Mononuclear cell (primary cell): ENCODE results near the gene ATL1. TPM values are rescaled to one million over a fixed set of nuclear protein-coding genes. Genes with fewer than 3 reads are reported as not detected.

Source experiments
- H3K27me3 ChIP-seq: 2 replicates; pipeline ENCODE4 v1.6.0; 2011; ENCODE audit warnings: low read length, control low read depth; ENCODE audit not compliant: insufficient read depth
- H3K4me1 ChIP-seq: 2 replicates; pipeline ENCODE4 v1.5.1; 2011; ENCODE audit warnings: mild to moderate bottlenecking, low read length, control low read depth; ENCODE audit not compliant: insufficient read depth
- H3K4me3 ChIP-seq: 2 replicates; pipeline ENCODE4 v1.5.1; 2011; ENCODE audit warnings: mild to moderate bottlenecking, low read length, moderate library complexity
- H3K9me3 ChIP-seq: 2 replicates; pipeline ENCODE4 v1.5.1; 2011; ENCODE audit warnings: low read depth, mild to moderate bottlenecking, control low read depth, low read length
- total RNA-seq: library from RNA; depleted of rRNA; stranded (reverse); fragments of >200 nt; gene quantifications from one replicate; pipeline ENCODE4 v1.2.3, GENCODE V29; 2012

ATL1 gene
- total RNA-seq, 1 donor = 5.7 TPM

DNA sequence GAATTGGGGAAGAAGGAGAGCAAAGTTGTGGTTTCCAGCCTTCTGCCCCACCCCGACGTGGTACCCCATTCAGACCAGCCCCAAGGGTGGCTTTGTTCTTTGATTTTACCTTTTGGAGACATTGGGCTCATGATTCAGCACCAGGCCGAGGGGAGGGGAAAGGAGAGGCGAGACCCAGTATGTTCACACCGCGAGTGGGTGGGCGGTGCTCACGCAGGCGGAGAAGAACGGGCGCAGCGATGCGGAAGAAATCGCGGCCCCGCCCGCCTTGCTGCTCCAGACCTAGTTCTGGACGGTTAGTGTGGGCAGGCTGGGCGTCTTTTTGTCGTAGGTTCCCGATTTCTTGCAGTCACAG is 963 bp downstream of the ATL1 start:
- Histone ChIP-seq H3K4me1 (peaks cover 16% of the 10 kb centered on the region), H3K9me3 (no peaks in the 10 kb centered on the region), H3K4me3 (peak overlapping the region; percentile 50), H3K27me3 (peaks cover 35% of the 10 kb centered on the region)

DNA sequence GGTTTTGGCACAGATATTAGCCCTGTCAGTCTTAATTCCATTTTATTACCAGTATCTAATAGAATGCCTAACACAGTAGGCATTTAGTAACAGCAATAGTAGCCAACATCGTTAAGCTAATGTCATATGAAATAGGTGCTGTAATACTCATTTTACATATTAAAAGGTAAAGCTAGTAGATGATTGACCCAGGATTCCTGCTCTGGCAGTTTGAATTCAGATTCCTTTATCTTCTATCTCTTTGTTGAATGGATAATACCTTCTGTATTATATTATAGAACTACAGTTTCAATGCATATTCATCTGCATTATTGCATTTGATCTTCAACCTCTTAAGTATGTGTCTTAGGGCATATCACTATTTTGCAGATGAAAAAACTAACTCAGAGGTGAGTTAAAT is 2.9 kb downstream of the ATL1 start:
- Histone ChIP-seq H3K9me3 (no peaks in the 10 kb centered on the region), H3K4me3 (no peak overlapping the region), H3K4me1 (peaks cover 16% of the 10 kb centered on the region), H3K27me3 (peaks cover 28% of the 10 kb centered on the region)

- H3K4me1 ChIP-seq = no peaks in the 10 kb centered on the region
- no peaks in the 10 kb centered on the region for H3K27me3 ChIP-seq
- no peak overlapping the region for H3K4me3 ChIP-seq
- H3K9me3 ChIP-seq = peaks cover 36% of the 10 kb centered on the region
These were observed 9.8 kb downstream of the ATL1 start for GRCh38 chr14:50569714-50570274.

DNA sequence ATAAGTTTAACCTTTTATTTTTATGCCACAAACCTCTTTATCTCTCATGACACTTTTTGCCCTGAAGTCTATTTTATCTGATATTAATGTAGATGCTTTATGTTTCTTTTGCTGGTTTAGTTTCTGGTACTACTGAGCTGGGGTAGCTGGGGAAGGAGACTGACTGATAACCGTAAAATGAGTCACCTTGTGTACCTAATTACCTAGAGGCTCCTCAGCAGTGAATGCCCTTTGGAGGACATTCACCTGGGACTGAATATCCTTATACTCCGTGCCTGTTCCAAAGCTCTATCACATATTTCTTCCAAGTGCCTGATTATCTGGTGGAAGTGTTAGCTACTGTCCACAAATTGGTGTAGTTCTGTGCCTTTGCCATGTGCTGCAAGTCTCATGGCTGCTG is 13.9 kb downstream of the ATL1 start:
- H3K4me3 ChIP-seq = no peak overlapping the region
- H3K4me1 ChIP-seq = no peaks in the 10 kb centered on the region
- H3K9me3 ChIP-seq = peaks cover 31% of the 10 kb centered on the region
- H3K27me3 ChIP-seq = no peaks in the 10 kb centered on the region

GRCh38 chr14:50575769-50576168 is 15.8 kb downstream of the ATL1 start:
- Histone ChIP-seq H3K9me3 (peaks cover 12% of the 10 kb centered on the region), H3K4me1 (no peaks in the 10 kb centered on the region), H3K4me3 (no peak overlapping the region)

DNA sequence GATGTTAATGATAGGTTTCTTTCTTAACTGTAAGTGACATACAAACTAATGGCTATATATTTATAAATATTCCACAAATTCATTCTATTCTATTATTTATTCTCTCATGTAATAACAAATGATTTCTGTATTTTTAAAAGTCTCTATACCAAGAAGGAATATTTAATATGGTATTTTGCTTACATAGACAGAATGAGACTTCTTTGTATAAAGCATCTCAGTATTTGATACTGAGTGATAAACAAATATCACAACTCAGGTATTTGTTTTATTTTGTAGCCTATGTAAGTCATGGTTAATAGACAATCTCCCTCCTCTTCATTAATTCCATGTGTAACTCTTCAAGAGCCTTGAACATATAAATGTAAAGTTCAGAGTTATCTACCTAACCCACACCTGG is 18.0 kb downstream of the ATL1 start:
- Histone ChIP-seq H3K4me3 (no peak overlapping the region), H3K9me3 (no peaks in the 10 kb centered on the region), H3K27me3 (peaks cover 2% of the 10 kb centered on the region), H3K4me1 (no peaks in the 10 kb centered on the region)

More at GRCh38 chr14:50575769-50576168, 15.8 kb downstream of the ATL1 start:
- peaks cover 2% of the 10 kb centered on the region for H3K27me3 ChIP-seq

DNA sequence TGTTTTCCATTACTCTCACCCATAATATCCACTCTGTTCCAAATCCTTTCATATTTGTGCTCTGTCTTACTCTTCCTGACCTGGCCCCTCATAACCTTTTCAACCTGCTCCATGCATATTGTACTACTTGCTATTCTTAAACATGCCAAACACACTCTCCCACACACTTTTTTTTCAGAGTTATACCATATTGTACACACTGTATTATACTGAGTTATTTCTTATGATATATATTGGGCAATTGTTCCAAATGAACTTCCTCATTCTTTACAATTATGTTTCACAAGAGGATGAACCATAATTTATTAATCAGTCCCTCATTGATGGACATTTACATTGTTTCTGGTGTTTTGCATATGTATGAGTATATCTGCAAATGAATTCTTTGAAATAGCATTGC is 18.5 kb downstream of the ATL1 start:
- Histone ChIP-seq H3K4me1 (no peaks in the 10 kb centered on the region), H3K4me3 (no peak overlapping the region), H3K27me3 (peaks cover 2% of the 10 kb centered on the region), H3K9me3 (no peaks in the 10 kb centered on the region)

GRCh38 chr14:50590464-50590863 is 30.5 kb downstream of the ATL1 start:
- Histone ChIP-seq H3K4me3 (no peak overlapping the region), H3K9me3 (no peaks in the 10 kb centered on the region), H3K4me1 (no peaks in the 10 kb centered on the region), H3K27me3 (no peaks in the 10 kb centered on the region)

DNA sequence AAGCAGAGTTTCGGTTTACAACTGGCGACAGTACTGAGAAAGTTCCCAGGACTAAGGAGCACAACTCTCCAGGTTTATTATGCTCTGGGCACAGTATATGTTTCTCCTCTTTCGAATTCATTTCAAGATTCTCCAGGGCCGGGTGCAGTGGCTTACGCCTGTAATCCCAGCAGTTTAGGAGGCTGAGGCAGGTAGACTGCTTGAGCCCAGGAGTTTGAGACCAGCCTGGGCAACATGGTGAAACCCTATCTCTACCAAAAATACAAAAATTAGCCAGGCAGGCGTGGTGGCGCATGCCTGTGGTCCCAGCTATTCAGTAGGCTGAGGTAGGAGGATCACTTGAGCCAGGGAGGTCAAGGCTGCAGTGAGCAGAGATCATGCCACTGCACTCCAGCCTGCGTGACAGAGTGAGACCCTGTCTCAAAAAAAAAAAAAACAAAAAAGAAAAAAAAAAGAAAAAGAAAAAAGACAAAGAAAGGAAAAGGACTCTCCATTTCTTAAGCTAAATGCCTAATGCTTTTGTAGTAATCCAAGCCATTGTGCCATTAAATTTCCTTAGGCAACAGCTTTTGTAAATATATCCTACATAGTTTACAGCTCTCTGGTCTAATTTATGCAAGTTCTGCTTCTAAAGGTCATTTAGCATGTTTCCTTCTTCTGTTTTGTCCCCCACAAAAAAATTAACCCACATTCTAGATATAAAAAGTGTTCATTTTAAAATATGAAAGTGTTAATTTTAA is 34.8 kb downstream of the ATL1 start:
- Histone ChIP-seq H3K4me3 (no peak overlapping the region), H3K4me1 (no peaks in the 10 kb centered on the region), H3K9me3 (no peaks in the 10 kb centered on the region), H3K27me3 (no peaks in the 10 kb centered on the region)

DNA sequence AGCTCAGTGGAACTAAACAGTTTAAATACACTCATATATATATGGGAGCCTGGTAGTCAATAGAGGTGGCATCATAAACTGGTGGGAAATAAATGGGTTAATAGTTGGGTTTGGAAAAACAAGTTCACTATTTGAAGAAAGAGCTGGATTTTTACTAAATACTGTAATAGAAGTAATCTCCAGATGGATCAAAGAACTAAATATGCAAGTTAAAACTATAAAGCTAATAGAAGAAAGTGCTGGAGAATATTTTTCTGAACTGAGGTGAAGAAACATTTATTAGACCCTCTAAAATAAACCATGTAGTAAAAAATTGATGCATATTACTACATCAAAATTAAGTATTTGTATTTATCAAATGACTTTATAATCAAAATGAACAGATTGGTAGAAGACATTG is 38.8 kb downstream of the ATL1 start:
- H3K4me3 ChIP-seq = no peak overlapping the region
- no peaks in the 10 kb centered on the region for H3K9me3 ChIP-seq
- H3K4me1 ChIP-seq = no peaks in the 10 kb centered on the region
- no peaks in the 10 kb centered on the region for H3K27me3 ChIP-seq

GRCh38 chr14:50599700-50600444 is 39.9 kb downstream of the ATL1 start:
- no peaks in the 10 kb centered on the region for H3K9me3 ChIP-seq
- no peak overlapping the region for H3K4me3 ChIP-seq
- H3K4me1 ChIP-seq = no peaks in the 10 kb centered on the region
- H3K27me3 ChIP-seq = no peaks in the 10 kb centered on the region

- H3K27me3 ChIP-seq = no peaks in the 10 kb centered on the region
These were observed 40.9 kb downstream of the ATL1 start for GRCh38 chr14:50600849-50601248.

DNA sequence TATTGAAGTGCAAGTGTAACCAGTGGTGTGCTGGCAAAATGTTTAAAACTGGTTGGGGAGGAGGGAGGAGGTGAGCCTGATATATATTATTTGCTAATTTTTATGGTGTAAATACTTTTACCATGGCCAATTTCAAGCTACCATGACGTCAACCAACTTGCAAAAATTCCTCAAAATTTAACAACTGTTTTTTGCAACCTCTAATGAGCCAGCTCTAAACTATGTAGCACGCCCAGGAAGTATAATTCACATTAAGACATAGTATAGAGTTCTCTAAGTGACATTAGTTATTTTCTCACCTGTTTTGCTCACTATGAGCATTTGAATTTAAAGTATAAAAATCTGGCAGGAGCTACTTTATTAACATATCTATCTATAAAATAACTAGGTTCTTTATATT is 41.4 kb downstream of the ATL1 start:
- Histone ChIP-seq H3K27me3 (no peaks in the 10 kb centered on the region), H3K9me3 (no peaks in the 10 kb centered on the region), H3K4me3 (no peak overlapping the region), H3K4me1 (no peaks in the 10 kb centered on the region)

More at GRCh38 chr14:50600849-50601248, 40.9 kb downstream of the ATL1 start:
- H3K4me1 ChIP-seq = no peaks in the 10 kb centered on the region
- H3K4me3 ChIP-seq = no peak overlapping the region
- no peaks in the 10 kb centered on the region for H3K9me3 ChIP-seq

DNA sequence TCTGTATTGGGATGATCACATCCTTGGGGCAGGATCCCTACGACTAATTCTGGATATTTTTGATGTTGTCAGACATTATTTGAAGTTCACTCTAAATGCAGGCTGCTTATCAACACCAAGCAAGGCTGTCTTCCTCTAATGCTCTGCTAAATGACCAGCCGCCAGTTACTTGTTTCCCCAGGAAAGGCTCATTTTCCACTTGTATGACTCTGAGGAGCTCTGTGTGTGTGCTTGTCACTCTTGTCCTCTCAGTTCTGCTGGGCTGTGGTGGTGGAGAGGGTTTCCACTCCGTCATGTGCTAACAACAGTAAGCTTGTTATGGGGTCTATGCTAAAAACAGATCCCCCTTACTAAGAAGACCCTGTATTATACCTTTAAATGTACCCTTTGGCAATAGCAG is 42.1 kb downstream of the ATL1 start:
- no peaks in the 10 kb centered on the region for H3K9me3 ChIP-seq
- H3K27me3 ChIP-seq = no peaks in the 10 kb centered on the region
- H3K4me3 ChIP-seq = no peak overlapping the region
- no peaks in the 10 kb centered on the region for H3K4me1 ChIP-seq

GRCh38 chr14:50603565-50603964 is 43.6 kb downstream of the ATL1 start:
- no peak overlapping the region for H3K4me3 ChIP-seq
- no peaks in the 10 kb centered on the region for H3K4me1 ChIP-seq
- no peaks in the 10 kb centered on the region for H3K9me3 ChIP-seq
- no peaks in the 10 kb centered on the region for H3K27me3 ChIP-seq
